HepG2 (cell line): ENCODE measurements around the gene CCDC57. TPM values are rescaled to one million over a fixed set of nuclear protein-coding genes. Genes with fewer than 3 reads are reported as not detected.
A peak's percentile ranks its signal among the peaks of the same experiment; 100 is the strongest.

Source experiments
- ARID5B ChIP-seq: IDR thresholded peaks from 2 replicates; pipeline ENCODE4 v1.4.0; 2020; ENCODE audit warnings: mild to moderate bottlenecking, missing genetic modification reagents
- DBP ChIP-seq: sonication (generic); formaldehyde crosslinking; IDR thresholded peaks from 2 replicates; pipeline ENCODE4 v1.4.0; 2020; ENCODE audit warnings: missing genetic modification reagents; ENCODE audit errors: not compliant biosample characterization
- JUN ChIP-seq: sonication (generic); formaldehyde crosslinking; IDR thresholded peaks from 2 replicates; pipeline ENCODE4 v1.4.0; 2020; ENCODE audit warnings: mild to moderate bottlenecking, missing genetic modification reagents
- MLX ChIP-seq: IDR thresholded peaks from 2 replicates; pipeline ENCODE4 v1.6.1; 2016
- NCOA2 ChIP-seq: sonication (generic); formaldehyde crosslinking; IDR thresholded peaks from 2 replicates; pipeline ENCODE4 v1.8.0; 2022; ENCODE audit warnings: inconsistent platforms
- PHF8 ChIP-seq: sonication (generic); formaldehyde crosslinking; IDR thresholded peaks from 2 replicates; pipeline ENCODE4 v1.5.0; 2020; ENCODE audit warnings: missing genetic modification reagents
- PREB ChIP-seq: sonication (generic); formaldehyde crosslinking; IDR thresholded peaks from 2 replicates; pipeline ENCODE4 v1.4.0; 2020; ENCODE audit warnings: missing genetic modification reagents
- RARA ChIP-seq: IDR thresholded peaks from 2 replicates; pipeline ENCODE4 v1.6.1; 2016; ENCODE audit warnings: missing genetic modification reagents, missing compliant biosample characterization
- RBFOX2 ChIP-seq: fragments of 200-400 bp; formaldehyde crosslinking; IDR thresholded peaks from 2 replicates; pipeline ENCODE4 v1.6.1; 2017; ENCODE audit warnings: low read depth, mild to moderate bottlenecking, low read length
- SATB2 ChIP-seq: sonication (generic); formaldehyde crosslinking; IDR thresholded peaks from 2 replicates; pipeline ENCODE4 v1.5.0; 2020; ENCODE audit warnings: missing genetic modification reagents
- TP53 ChIP-seq: sonication (generic); formaldehyde crosslinking; conservative IDR thresholded peaks from 2 replicates; pipeline ENCODE4 v1.4.0; 2020; ENCODE audit warnings: missing genetic modification reagents
- ZBTB14 ChIP-seq: sonication (generic); formaldehyde crosslinking; IDR thresholded peaks from 2 replicates; pipeline ENCODE4 v1.4.0; 2020; ENCODE audit warnings: missing genetic modification reagents
- ZBTB21 ChIP-seq: sonication (generic); formaldehyde crosslinking; IDR thresholded peaks from 2 replicates; pipeline ENCODE4 v1.4.0; 2020; ENCODE audit warnings: missing genetic modification reagents
- ZKSCAN8 ChIP-seq: IDR thresholded peaks from 2 replicates; pipeline ENCODE4 v1.6.1; 2016; ENCODE audit warnings: borderline replicate concordance, missing genetic modification reagents, missing compliant biosample characterization
- ZMAT5 ChIP-seq: sonication (generic); formaldehyde crosslinking; IDR thresholded peaks from 2 replicates; pipeline ENCODE4 v1.5.0; 2020; ENCODE audit warnings: mild to moderate bottlenecking, low read depth, missing genetic modification reagents, borderline replicate concordance
- ZNF512 ChIP-seq: sonication (generic); formaldehyde crosslinking; IDR thresholded peaks from 2 replicates; pipeline ENCODE4 v1.4.0; 2020; ENCODE audit warnings: mild to moderate bottlenecking, missing genetic modification reagents
- ZNF691 ChIP-seq: sonication (generic); formaldehyde crosslinking; IDR thresholded peaks from 2 replicates; pipeline ENCODE4 v1.4.0; 2020; ENCODE audit warnings: missing genetic modification reagents, low read depth, mild to moderate bottlenecking, borderline replicate concordance
- polyA plus RNA-seq, 8 experiments: library from polyadenylated mRNA; depleted of rRNA in 3 of 8; stranded (reverse) in 7 of 8; unstranded in 1 of 8; fragments of >200 nt; fragmentation: Illumina TruSeq in 4 of 8; extraction: Trizol in 4 of 8; gene quantifications; 2 replicates each; pipeline versions ENCODE4 v1.2.1 to v1.2.3, GENCODE V29; 2011 to 2016; ENCODE audit warnings: low read depth in 4 of 8, missing spikeins in 1 of 8, mixed read lengths in 1 of 8; ENCODE audit not compliant: insufficient read depth in 1 of 8
- total RNA-seq, 5 experiments: library from RNA; depleted of rRNA; stranded (reverse); fragments of >200 nt; fragmentation: Illumina TruSeq; extraction: Trizol; gene quantifications; 2 replicates each; pipeline ENCODE4 v1.2.3, GENCODE V29; 2016; ENCODE audit warnings: low read depth in 1 of 5

The CCDC57 gene
- total and polyA plus RNA-seq, 2 of the 13 experiments (the other 11 are each of a cell fraction or from before 2014, with no cell fraction given) = 59.3 to 59.9 TPM

- TF ChIP-seq ARID5B (no peak), RBFOX2 (peak; percentile 85), ZKSCAN8 (no peak), ZBTB14 (peak; percentile 70; the same call in 1 of the 2 replicates), DBP (CRISPR knock-in tag) (no peak), PHF8 (CRISPR knock-in tag) (peak; percentile 49), ZMAT5 (CRISPR knock-in tag) (no peak), ZNF691 (CRISPR knock-in tag) (0 out of 2 replicates have a peak, but pooled peaks have one; percentile 14), TP53 (CRISPR knock-in tag) (peak; percentile 31), ZNF512 (CRISPR knock-in tag) (no peak), SATB2 (CRISPR knock-in tag) (0 out of 2 replicates have a peak, but pooled peaks have one; percentile 3), PREB (no peak), MLX (CRISPR knock-in tag) (no peak), ZBTB21 (CRISPR knock-in tag) (no peak), RARA (CRISPR knock-in tag) (peak; percentile 26), NCOA2 (CRISPR knock-in tag) (no peak), JUN (CRISPR knock-in tag) (no peak)
These were observed 113.5 kb downstream of the CCDC57 start (continued) for GRCh38 chr17:82098939-82099763.
